ENCODE results near the gene TUBB6.

TUBB6 gene

DNA sequence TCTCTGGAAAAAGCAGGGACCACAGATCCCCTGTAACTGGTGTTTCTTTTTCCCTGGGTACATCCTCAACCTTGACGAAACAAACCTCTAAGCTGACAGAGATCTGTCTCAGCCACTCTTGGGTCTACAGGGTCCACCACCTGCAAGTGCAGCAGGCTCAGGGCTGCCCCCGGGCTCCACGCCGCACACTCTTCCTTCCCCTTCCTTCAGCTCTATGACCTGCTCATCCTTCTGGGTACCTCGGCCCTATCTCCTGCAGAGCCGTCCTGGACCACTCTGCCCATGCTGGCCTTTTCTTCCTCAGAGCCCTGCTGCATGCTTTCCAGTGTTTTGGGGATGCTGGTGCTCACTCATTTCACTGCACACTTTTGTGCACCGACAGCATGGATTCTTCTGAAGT, 27.5 kb downstream of the TUBB6 start:
- DNase-seq (ENCODE audit: extremely low read depth in 1 of 2, low read depth in 1 of 2) = no peak

DNA sequence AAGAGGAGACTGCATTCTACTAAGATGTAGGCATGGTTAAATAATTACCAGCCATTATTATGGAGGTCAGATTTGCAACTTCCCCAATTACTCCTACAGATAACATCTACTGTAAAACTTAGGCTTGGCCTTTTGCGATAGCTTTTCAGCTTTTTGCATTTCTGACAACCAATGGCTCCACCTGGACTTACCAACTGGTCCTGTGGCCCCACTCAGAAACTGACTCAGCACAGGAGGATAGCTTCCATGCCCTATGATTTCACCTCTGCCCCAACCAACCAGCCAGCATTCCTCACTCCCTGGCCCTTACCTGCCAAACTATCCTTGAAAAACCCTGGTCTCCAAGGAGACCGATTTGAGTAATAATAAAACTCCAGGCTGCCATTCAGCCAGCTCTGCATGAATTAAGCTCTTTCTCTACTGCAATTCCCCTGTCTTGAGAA, 28.2 kb downstream of the TUBB6 start:
- no peak for DNase-seq (ENCODE audit: extremely low read depth in 1 of 2, low read depth in 1 of 2)

GRCh38 chr18:12336887-12337286, 28.8 kb downstream of the TUBB6 start:
- DNase-seq (ENCODE audit: extremely low read depth in 1 of 2, low read depth in 1 of 2) = no peak

DNA sequence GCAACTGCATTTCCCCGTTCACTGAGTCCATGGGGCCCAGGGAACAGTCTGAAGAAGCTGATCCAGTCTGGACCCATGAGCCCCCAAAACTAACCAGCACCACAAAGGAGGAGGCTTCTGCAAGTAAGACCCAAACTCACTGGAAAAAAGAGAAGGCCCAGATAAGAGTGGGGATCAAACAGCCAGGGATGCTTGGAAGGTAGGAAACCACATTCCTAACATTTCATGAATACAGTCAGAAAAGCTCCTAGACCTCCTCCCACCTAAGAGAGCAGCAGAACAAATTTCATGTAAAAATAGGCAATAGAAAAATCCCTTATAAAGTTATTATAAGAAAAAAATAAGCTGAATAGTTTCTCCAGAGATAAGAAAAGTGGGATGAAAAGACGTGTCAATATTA, 30.3 kb downstream of the TUBB6 start:
- DNase-seq (ENCODE audit: extremely low read depth in 1 of 2, low read depth in 1 of 2) = no peak

DNA sequence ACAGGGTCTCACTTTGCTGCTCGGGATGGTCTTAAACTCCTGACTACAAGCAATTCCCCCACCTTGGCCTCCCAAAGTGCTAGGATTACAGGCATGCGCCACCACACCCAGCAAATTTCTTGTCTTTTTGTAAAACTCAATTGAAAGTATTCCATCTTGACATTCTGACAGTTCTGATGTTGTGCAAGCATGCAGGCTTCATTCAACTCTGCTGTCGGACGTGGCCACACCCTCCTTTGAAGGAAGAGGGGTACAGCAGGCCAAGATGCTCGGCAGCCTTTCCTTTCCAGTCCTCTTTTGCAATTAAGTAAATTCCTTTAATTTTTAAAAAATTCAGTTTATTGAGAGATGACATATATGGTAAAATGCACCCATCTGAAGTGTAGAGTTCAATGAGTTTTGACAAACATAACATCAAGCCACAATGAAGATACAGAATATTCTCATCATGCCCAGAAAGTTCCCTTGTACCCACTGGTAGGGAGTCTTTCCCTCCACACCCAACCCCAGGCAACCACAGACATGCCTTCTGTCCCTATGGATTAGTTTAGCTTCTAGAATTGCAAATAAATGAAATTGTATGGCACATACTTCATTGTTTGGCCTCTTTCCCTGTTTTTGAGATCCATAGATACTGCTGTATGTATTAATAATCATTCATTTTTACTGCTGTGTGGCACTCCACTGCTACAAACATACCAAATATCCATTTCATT, 33.1 kb downstream of the TUBB6 start:
- DNase-seq (ENCODE audit: extremely low read depth in 1 of 2, low read depth in 1 of 2) = no peak

DNA sequence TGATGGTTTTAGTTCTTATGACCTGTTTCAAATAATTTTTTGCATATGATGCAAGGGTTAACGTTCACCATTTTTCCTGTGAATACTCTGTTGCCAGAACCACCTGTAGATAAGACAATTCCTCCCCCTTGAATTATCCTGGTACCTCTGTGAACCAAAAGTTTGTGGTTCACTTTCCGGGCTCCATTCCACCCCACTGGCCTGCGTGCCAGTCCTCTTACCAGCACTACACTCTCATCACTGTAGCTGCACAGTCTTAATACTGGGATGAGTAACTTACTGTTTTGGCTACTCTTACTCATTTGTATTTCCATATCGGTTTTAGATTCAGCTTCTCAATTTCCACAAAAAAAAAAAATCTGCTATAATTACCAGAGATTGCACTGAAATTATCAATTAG, 34.6 kb downstream of the TUBB6 start:
- no peak for DNase-seq (ENCODE audit: extremely low read depth in 1 of 2, low read depth in 1 of 2)

- DNase-seq (ENCODE audit: extremely low read depth in 1 of 2, low read depth in 1 of 2) = no peak
Measured at GRCh38 chr18:12345491-12346239, 37.6 kb downstream of the TUBB6 start.

- DNase-seq (ENCODE audit: extremely low read depth in 1 of 2, low read depth in 1 of 2) = no peak
Measured at GRCh38 chr18:12346240-12346565, 38.2 kb downstream of the TUBB6 start.

DNA sequence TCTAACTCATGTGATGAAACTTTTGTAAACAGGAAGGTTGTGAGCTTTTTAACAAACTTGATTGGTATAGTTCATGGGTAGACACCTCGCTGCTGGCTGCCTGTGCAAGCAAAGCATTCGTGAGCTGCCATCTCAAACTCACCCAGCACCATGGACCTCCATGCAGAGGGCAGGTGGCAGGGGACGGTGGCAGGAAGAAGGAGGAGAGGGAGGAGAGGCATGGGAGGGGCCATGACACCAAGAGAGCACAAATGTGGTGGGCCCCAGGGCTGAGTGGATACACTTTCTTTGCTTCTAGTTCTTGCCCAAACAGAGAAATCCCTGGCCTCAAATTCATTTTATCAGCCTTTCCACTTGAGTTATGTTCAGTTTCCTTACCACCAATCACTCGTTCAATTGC, 39.9 kb downstream of the TUBB6 start:
- DNase-seq (ENCODE audit: extremely low read depth in 1 of 2, low read depth in 1 of 2) = no peak

GRCh38 chr18:12352188-12352587, 44.1 kb downstream of the TUBB6 start:
- DNase-seq (ENCODE audit: extremely low read depth in 1 of 2, low read depth in 1 of 2) = no peak

- no peak for DNase-seq (ENCODE audit: extremely low read depth in 1 of 2, low read depth in 1 of 2)
Measured at GRCh38 chr18:12359515-12359927, 51.5 kb downstream of the TUBB6 start.

- DNase-seq (ENCODE audit: extremely low read depth in 1 of 2, low read depth in 1 of 2) = no peak
Measured at GRCh38 chr18:12361770-12362378, 53.8 kb downstream of the TUBB6 start.

DNA sequence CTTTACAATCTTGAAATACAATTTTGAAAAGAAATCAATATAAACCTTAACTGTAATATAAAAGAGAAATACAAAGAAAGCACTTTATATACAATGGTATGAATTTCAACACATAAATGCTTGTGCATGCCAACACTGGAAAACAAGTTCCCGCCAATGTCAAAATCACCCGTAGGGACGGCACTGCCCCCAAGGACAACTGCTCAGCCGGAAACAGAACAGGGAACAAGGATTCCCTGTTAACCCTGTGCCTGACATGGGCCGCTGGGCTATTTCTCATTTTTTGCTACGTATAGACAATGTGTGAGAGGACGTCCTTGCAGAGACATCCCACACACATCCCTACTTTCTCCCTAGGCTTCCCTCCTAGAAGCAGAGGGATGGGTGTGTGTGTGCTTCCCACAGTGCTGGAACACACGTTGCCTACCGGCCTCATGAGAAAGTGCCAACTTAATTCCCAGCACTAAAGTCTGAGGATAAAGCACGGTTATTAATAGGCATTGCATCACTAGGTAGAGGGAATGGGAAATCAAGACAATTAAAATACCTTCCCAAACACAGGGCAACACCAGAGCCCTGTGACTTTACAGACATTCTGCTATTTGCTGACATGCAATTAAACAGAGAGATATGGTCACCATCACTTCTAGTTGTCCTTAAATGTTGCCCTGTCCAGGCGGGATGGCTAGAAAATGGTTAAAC, 54.6 kb downstream of the TUBB6 start:
- DNase-seq (ENCODE audit: extremely low read depth in 1 of 2, low read depth in 1 of 2) = no peak

DNA sequence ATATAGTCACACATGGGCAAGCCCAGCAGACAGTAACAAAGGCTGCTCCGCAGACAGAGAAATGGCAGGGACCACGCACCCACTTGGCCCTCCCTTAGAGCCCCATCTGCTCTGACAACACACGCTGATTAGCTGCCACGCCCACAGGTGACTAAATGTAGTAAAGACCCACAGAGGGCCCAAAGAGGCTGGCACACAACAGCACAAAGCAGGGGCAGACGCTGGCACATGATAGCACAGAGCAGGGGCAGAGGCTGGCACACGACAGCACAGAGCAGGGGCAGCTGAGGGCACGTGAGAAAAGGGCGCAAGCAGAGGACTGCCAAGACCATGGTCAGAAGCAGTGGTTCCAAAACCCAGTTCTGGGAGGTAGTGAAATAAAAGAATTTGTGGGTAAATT, 58.3 kb downstream of the TUBB6 start:
- no peak for DNase-seq (ENCODE audit: extremely low read depth in 1 of 2, low read depth in 1 of 2)

- no peak for DNase-seq (ENCODE audit: extremely low read depth in 1 of 2, low read depth in 1 of 2)
Measured at GRCh38 chr18:12366784-12367183, 58.7 kb downstream of the TUBB6 start.

- DNase-seq (ENCODE audit: extremely low read depth in 1 of 2, low read depth in 1 of 2) = no peak
Measured at GRCh38 chr18:12369211-12369610, 61.2 kb downstream of the TUBB6 start.

DNA sequence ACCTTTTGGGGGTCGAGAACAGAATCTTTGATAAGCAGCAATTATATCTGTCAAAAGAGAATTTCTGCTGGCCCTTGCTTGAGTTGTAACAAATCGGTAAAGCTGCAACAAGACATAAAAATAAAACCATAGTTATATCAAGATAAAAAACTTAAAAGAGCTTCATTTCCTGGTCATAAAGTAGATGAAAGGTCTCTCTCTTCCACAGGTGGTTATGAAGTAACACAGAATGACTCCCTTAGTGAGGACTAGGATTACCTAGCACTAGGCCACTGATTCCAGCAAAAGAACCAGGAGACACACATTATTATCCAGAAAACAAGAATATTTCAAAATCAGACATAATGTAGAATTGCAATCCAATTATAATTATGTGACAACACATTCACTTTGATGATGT, 63.5 kb downstream of the TUBB6 start:
- no peak for DNase-seq (ENCODE audit: extremely low read depth in 1 of 2, low read depth in 1 of 2)

DNA sequence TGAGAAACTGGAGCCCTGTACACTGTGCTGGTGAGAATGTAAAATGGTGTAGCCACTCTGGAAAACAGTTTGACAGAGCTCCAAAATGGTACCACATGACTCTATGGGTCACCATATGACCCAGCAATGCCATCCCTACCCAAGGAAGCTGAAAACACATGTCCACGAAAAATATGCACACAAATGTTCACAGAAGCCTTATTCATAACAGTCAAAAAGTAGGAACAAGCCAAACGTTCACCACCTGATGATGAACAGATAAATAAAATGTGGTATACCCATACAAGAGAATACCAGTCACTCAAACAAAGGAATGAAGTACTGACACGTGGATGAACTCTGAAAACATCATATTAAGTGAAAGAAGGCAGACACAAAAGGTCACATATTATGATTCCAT, 64.4 kb downstream of the TUBB6 start:
- DNase-seq (ENCODE audit: extremely low read depth in 1 of 2, low read depth in 1 of 2) = no peak

DNA sequence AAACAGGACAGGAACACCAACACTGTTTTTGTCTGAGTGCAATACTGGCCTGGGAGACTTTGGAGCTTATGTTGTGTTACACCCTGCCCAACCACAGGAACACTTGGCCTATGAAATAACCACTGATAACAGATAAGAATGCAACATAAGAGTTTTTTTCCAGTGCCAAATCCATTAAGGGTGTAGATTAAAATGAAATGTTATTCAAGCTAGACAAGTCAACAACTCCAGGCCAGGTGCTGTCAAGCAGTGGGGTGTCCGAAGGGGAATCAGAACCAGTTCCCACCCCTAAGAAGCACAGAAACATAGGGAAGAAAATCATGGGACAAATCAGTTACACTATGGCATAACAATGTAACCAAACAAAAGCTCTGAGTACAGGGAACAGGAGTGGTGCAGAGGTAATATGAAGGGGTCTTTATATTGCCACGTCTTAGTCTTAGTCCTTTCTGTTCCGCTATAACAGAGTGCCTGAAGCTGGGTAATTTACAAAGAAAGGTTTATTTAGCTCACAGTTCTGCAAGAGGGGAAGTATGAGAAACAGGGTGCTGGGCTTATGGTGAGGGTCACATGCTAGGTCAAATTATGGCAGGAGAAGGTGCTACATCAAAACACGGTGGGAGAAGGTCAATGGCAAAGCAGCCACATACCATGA, 65.2 kb downstream of the TUBB6 start:
- DNase-seq (ENCODE audit: extremely low read depth in 1 of 2, low read depth in 1 of 2) = no peak

GRCh38 chr18:12373771-12374116, 65.7 kb downstream of the TUBB6 start:
- DNase-seq (ENCODE audit: extremely low read depth in 1 of 2, low read depth in 1 of 2) = no peak

- DNase-seq (ENCODE audit: extremely low read depth in 1 of 2, low read depth in 1 of 2) = no peak
Measured at GRCh38 chr18:12374401-12374800, 66.4 kb downstream of the TUBB6 start.

All from activated CD8-positive, alpha-beta memory T cell treated with anti-CD3 and anti-CD28 coated beads for 1 hour (primary cell).